Measurements from ENCODE around the gene CYP3A7. TPM values are rescaled to one million over a fixed set of nuclear protein-coding genes. Genes with fewer than 3 reads are reported as not detected.

CYP3A7 gene
- total and polyA plus RNA-seq, 2 of the 13 experiments (the other 11 are each of a cell fraction or from before 2014, with no cell fraction given), result 5.8 to 6.4 TPM

DNA sequence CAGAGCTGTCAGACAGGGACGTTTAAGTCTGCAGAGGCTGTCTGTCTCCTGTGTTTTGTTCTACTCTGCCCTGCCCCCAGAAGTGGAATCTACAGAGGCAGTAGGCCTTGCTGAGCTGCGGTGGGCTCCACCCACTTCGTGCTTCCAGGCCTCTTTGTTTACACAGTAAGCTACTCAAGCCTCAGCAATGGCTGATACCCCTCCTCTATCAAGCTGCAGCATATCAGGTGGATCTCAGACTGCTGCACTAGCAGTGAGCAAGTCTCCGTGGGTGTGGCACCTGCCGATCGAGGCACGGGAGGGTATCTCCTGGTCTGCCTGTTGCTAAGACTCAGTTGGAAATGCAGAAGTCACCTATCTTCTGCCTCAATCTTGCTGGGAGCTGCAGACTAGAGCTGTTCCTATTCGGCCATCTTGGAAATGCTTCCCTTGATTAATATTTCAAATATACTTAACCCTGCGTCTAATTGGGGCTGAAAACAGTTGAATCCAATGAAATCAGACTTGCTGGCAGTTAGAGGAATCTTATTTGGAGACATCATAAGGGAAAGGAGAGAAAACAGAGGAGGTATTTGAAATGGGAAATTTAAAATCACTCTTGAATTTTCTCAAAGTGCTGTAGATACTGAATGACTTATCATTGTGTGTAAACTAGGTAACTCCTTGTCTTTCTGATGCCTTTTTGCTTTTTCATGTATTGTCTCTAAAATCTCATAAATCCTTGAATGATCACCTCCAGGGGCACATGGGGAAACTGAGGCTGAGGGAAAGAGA lies 41.4 kb downstream of the CYP3A7 start (continued):
- TF ChIP-seq NR2F1 (CRISPR knock-in tag; IDR thresholded peaks at IDR 0.05), result no peak
- TF ChIP-seq GFI1 (CRISPR knock-in tag; IDR thresholded peaks at IDR 0.05; ENCODE audit: borderline replicate concordance), result peak; percentile 78
- peak; percentile 94 for TF ChIP-seq FOXJ3 (CRISPR knock-in tag; IDR thresholded peaks at IDR 0.05; ENCODE audit: borderline replicate concordance)
- TF ChIP-seq HOXA7 (CRISPR knock-in tag; IDR thresholded peaks at IDR 0.05), result no peak
- TF ChIP-seq, protein P1, sequence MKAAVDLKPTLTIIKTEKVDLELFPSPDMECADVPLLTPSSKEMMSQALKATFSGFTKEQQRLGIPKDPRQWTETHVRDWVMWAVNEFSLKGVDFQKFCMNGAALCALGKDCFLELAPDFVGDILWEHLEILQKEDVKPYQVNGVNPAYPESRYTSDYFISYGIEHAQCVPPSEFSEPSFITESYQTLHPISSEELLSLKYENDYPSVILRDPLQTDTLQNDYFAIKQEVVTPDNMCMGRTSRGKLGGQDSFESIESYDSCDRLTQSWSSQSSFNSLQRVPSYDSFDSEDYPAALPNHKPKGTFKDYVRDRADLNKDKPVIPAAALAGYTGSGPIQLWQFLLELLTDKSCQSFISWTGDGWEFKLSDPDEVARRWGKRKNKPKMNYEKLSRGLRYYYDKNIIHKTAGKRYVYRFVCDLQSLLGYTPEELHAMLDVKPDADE (CRISPR knock-in tag; IDR thresholded peaks at IDR 0.05), result no peak
- TF ChIP-seq GATAD2A (CRISPR knock-in tag; IDR thresholded peaks at IDR 0.05), result peak; percentile 93
- no peak for TF ChIP-seq NONO (IDR thresholded peaks at IDR 0.05)
- 0 out of 2 replicates have a peak, but pooled peaks have one; percentile 59 for TF ChIP-seq NONO (CRISPR knock-in tag; conservative IDR thresholded peaks at IDR 0.05)
- peak; percentile 16; the same call in 1 of the 2 replicates for TF ChIP-seq ZNF607 (CRISPR knock-in tag; IDR thresholded peaks at IDR 0.05; ENCODE audit: borderline replicate concordance)
- no peak for TF ChIP-seq ZNF251 (CRISPR knock-in tag; IDR thresholded peaks at IDR 0.05)
- TF ChIP-seq KLF12 (CRISPR knock-in tag; IDR thresholded peaks at IDR 0.05; ENCODE audit: borderline replicate concordance), result peak; percentile 92
- no peak for TF ChIP-seq AKAP8 (CRISPR knock-in tag; IDR thresholded peaks at IDR 0.05)
- TF ChIP-seq, protein P2, sequence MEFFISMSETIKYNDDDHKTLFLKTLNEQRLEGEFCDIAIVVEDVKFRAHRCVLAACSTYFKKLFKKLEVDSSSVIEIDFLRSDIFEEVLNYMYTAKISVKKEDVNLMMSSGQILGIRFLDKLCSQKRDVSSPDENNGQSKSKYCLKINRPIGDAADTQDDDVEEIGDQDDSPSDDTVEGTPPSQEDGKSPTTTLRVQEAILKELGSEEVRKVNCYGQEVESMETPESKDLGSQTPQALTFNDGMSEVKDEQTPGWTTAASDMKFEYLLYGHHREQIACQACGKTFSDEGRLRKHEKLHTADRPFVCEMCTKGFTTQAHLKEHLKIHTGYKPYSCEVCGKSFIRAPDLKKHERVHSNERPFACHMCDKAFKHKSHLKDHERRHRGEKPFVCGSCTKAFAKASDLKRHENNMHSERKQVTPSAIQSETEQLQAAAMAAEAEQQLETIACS (CRISPR knock-in tag; IDR thresholded peaks at IDR 0.05), result 0 out of 2 replicates have a peak, but pooled peaks have one; percentile 32
- no peak for TF ChIP-seq ZNF839 (CRISPR knock-in tag; IDR thresholded peaks at IDR 0.05; ENCODE audit: borderline replicate concordance)
- TF ChIP-seq FOXA1 (IDR thresholded peaks at IDR 0.05), result peak; percentile 54
- peak; percentile 98 for TF ChIP-seq FOXA1 (CRISPR knock-in tag; IDR thresholded peaks at IDR 0.05)
- TF ChIP-seq, protein P3, sequence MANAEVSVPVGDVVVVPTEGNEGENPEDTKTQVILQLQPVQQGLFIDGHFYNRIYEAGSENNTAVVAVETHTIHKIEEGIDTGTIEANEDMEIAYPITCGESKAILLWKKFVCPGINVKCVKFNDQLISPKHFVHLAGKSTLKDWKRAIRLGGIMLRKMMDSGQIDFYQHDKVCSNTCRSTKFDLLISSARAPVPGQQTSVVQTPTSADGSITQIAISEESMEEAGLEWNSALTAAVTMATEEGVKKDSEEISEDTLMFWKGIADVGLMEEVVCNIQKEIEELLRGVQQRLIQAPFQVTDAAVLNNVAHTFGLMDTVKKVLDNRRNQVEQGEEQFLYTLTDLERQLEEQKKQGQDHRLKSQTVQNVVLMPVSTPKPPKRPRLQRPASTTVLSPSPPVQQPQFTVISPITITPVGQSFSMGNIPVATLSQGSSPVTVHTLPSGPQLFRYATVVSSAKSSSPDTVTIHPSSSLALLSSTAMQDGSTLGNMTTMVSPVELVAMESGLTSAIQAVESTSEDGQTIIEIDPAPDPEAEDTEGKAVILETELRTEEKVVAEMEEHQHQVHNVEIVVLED (CRISPR knock-in tag; IDR thresholded peaks at IDR 0.05; ENCODE audit: borderline replicate concordance), result peak; percentile 15; the same call in 1 of the 2 replicates
- TF ChIP-seq ZNF83 (CRISPR knock-in tag; IDR thresholded peaks at IDR 0.05; ENCODE audit: borderline replicate concordance), result no peak
